Cardiac fibroblast (primary cell): ENCODE results near the gene LRRC75A.
A peak's percentile ranks its signal among the peaks of the same experiment; 100 is the strongest.

ENCODE experiments used
- DNase-seq, 2 donors: peaks; one replicate each; pipeline versions ENCODE4 v3.0.0 to v3.0.0-alpha.2; 2010; ENCODE audit warnings: low read depth in 2 of 2
- H3K4me3 ChIP-seq, 2 donors: replicated peaks in 1 of 2; 1 replicate in 1 of 2; 2 replicates in 1 of 2; pipeline ENCODE4 v1.5.1; 2011; ENCODE audit warnings: low read depth in 2 of 2, low read length in 2 of 2, mild to moderate bottlenecking in 2 of 2, moderate library complexity in 1 of 2
- TF ChIP-seq, protein P1 (sequence below): IDR thresholded peaks from one replicate; pipeline ENCODE4 v1.5.1; 2011; ENCODE audit warnings: low read depth, mild to moderate bottlenecking, low read length, inconsistent platforms

Gene LRRC75A

DNA sequence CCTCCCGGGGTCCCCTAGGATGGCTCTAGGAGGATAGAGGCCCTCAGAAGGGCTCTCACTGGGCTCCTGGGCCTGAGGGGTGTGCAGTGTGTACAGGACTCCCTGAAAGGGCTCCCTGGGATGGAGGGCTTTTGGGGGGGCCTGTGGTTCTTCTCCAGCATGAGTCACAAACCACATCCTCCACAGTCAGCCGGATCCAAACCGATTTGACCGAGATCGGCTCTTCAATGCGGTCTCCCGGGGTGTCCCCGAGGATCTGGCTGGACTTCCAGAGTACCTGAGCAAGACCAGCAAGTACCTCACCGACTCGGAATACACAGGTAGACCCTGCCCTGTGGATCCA lies 72.1 kb downstream of the LRRC75A start:
- TF ChIP-seq, protein P1, sequence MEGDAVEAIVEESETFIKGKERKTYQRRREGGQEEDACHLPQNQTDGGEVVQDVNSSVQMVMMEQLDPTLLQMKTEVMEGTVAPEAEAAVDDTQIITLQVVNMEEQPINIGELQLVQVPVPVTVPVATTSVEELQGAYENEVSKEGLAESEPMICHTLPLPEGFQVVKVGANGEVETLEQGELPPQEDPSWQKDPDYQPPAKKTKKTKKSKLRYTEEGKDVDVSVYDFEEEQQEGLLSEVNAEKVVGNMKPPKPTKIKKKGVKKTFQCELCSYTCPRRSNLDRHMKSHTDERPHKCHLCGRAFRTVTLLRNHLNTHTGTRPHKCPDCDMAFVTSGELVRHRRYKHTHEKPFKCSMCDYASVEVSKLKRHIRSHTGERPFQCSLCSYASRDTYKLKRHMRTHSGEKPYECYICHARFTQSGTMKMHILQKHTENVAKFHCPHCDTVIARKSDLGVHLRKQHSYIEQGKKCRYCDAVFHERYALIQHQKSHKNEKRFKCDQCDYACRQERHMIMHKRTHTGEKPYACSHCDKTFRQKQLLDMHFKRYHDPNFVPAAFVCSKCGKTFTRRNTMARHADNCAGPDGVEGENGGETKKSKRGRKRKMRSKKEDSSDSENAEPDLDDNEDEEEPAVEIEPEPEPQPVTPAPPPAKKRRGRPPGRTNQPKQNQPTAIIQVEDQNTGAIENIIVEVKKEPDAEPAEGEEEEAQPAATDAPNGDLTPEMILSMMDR: no peak
- peak; percentile 55 to 80 for DNase-seq
- H3K4me3 ChIP-seq: no peak overlapping the region

DNA sequence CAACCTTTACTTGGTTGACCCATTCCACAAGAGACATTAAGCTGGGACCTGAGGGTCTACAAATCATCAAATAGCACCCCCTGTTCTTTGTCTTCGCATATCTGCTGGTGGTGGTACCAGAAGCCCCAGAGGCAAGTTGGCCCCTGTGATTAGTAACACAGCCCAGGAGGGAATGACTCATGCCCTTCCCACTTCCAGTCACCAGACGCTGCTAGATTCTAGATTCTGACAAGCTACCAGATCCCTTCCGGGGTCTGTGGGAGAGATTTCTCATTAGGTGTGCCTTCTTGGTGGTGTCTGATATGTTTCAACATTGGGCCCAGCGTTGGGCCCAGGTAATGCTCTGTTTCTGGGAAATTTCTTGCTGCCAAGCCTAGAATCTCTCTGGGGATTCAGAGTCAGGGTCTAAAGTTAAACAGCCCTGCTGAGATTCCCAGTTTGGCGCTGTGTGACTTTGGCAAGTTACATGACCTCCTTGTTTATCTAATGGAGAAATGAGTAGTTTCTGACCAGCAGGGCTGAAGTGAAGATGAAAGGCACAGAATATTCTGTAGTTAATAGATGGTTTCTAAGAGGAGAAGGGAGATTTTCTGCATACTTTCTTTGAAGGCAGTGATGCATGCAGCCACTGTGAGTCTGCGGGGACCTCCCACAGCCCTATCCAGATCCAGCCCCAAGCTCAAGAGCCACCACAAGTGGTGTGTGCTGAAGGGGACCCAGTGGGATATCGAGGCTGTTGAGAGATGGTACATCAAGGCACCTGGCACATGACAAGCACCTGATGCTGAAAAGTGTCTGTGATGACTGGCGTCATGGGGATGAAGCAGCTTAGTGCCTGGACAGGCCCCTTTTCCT lies 72.7 kb downstream of the LRRC75A start:
- DNase-seq: peak; percentile 73 to 88
- H3K4me3 ChIP-seq: no peak overlapping the region
- TF ChIP-seq, protein P1: no peak

DNA sequence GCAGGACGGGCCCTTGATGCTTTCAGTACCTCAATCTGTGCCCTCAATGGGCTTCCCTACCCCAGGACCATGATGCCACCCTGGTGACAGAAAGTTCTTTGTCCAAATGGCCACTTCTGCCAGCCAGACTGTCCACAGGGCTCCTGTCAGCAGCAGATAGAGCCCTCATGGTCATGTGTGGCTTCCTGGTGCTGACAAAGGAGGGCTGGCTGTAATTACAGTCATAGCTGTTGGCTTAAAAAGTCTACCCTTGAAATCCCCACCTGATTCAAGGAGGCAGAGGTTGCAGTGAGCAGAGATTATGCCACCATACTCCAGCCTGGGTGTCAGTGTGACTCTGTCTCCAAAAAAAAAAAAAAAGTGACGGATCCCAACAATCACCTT lies 73.3 kb downstream of the LRRC75A start:
- TF ChIP-seq, protein P1: no peak
- H3K4me3 ChIP-seq: no peak overlapping the region
- DNase-seq: no peak

DNA sequence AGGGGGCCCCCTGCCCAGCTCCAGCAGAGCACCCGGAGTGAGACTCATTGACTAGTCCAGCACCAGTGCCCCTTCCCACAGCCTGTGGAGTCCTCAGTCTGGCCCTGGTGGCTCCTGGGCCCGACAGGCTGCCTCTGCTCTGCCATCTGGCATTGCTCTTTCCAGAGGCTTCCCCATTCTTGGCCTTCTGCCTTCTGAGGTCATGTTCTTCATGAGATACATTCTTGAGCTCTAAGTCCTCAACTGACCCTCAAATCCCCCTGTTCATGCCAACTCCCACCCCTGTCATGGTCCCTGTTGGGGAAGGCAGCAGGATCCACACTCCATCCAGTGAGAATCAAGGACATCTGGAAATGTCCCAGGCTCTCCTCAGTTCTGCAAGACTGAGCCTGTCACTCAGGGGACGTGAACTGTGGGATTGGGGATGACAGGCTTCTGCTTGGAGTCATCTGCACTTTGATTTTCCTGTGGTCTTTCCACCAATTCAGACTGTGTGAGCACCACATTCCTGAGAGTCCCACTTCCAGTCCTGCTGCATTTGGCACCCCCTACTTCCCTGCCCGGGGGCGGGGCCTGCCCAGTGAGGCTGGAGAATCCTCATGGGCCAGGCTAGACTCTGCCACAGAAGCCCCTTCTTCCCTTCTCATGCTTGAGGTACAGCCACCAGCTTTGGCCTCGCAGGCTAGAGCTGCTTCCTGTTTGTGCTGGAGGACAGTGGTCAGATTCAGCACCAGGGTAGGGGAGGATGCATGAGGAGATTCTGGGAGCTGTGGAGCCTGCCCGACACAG lies 73.9 kb downstream of the LRRC75A start:
- TF ChIP-seq, protein P1: no peak
- DNase-seq: peak in 1 of 2 donors; percentile 55
- no peak overlapping the region for H3K4me3 ChIP-seq

DNA sequence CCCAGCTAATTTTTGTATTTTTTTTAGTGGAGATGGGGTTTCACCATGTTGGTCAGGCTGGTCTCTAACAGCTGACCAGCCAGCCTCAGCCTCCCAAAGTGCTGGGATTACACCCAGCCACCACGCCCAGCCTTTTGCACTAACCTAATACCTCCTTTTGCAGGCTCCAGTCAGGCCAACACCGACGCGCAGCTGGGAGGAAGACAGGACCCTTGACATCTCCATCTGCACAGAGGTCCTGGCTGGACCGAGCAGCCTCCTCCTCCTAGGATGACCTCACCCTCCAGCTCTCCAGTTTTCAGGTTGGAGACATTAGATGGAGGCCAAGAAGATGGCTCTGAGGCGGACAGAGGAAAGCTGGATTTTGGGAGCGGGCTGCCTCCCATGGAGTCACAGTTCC lies 74.6 kb downstream of the LRRC75A start:
- no peak for DNase-seq
- TF ChIP-seq, protein P1: no peak
- no peak overlapping the region for H3K4me3 ChIP-seq

DNA sequence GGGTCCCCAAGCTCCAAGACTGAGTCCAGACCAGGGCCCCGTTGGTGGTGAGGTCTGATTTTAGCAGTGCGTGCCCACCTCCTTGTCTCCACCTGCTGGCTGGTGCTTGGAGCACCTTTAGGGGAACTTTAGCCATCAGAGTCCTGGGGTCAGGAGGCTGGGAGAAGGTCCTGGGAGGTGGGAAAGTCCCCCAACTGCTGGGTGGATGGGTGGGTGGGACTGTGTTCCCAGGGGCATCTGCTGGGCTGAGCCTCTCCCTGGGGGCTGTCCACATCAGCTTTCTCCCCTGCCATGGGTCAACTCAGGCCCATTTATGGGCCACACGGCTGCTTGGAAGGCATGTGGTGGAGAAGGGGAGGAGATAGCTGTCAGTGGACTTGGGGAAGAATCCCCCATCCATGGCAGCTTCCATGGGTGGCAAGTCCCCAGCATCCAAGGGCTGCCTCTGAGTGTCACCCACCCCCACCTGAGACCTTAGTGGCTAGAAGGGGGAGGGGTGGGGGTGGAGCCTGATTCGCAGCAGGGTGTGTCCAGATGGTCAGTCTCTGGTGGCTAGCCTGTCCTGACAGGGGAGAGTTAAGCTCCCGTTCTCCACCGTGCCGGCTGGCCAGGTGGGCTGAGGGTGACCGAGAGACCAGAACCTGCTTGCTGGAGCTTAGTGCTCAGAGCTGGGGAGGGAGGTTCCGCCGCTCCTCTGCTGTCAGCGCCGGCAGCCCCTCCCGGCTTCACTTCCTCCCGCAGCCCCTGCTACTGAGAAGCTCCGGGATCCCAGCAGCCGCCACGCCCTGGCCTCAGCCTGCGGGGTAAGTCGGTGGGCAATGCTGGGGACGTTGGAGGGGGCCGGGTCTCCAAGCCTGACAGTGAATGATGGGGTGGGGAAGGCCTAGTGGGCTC lies 76.7 kb downstream of the LRRC75A start, which contains the start of gene TRPV2:
Gene TRPV2 (plus strand): TSS at position 541 of the 894 bp plus-strand sequence. CDS start 2,098 bp downstream, outside the sequence.
- TF ChIP-seq, protein P1: peak; percentile 17
- peak within 1 kb of the TSS; percentile 49 to 78 for H3K4me3 ChIP-seq
- no peak for DNase-seq
